CD14-positive monocyte (primary cell): Measurements from ENCODE around the gene LARP1. TPM values are rescaled to one million over a fixed set of nuclear protein-coding genes. Genes with fewer than 3 reads are reported as not detected.

Experiments
- DNase-seq, 3 donors: peaks; one replicate each; pipeline ENCODE4 v3.0.0-alpha.2; 2011 to 2022
- H2AFZ ChIP-seq: 2 replicates; pipeline ENCODE4 v1.6.0; 2012; ENCODE audit warnings: mild to moderate bottlenecking, low read depth, low read length, inconsistent platforms; ENCODE audit not compliant: insufficient read depth, poor library complexity, severe bottlenecking
- H3K27ac ChIP-seq, 2 donors: 1 replicate in 1 of 2; 2 replicates in 1 of 2; pipeline ENCODE4 v1.5.1; 2012 to 2013; ENCODE audit warnings: low read length in 2 of 2, control low read depth in 1 of 2, inconsistent platforms in 1 of 2, low read depth in 1 of 2, mild to moderate bottlenecking in 1 of 2
- H3K27me3 ChIP-seq, 2 donors: one replicate each; pipeline versions ENCODE4 v1.6.0 to v1.6.1; 2011 to 2013; ENCODE audit warnings: low read length in 2 of 2; ENCODE audit not compliant: control insufficient read depth in 2 of 2, insufficient read depth in 2 of 2
- H3K36me3 ChIP-seq, 2 donors: replicated peaks in 1 of 2; 1 replicate in 1 of 2; 2 replicates in 1 of 2; pipeline versions ENCODE4 v1.5.1 to v1.6.1; 2012 to 2013; ENCODE audit warnings: low read length in 2 of 2, control low read depth in 1 of 2, inconsistent platforms in 1 of 2, mild to moderate bottlenecking in 1 of 2; ENCODE audit not compliant: insufficient read depth in 2 of 2, control insufficient read depth in 1 of 2
- H3K4me1 ChIP-seq, 2 donors: 1 replicate in 1 of 2; 2 replicates in 1 of 2; pipeline versions ENCODE4 v1.5.1 to v1.6.1; 2012 to 2013; ENCODE audit warnings: low read length in 2 of 2, control low read depth in 1 of 2, inconsistent platforms in 1 of 2, mild to moderate bottlenecking in 1 of 2, moderate library complexity in 1 of 2; ENCODE audit not compliant: insufficient read depth in 2 of 2, control insufficient read depth in 1 of 2
- H3K4me2 ChIP-seq: replicated peaks from 2 replicates; pipeline ENCODE3; 2012; ENCODE audit warnings: low read length, moderate library complexity, mild to moderate bottlenecking; ENCODE audit not compliant: poor library complexity, severe bottlenecking; ENCODE audit errors: extremely low read depth
- H3K4me3 ChIP-seq, 3 experiments: fragments of 200-600 bp in 1 of 3; sonication (generic) in 1 of 3; replicated peaks in 1 of 3; 1 replicate in 2 of 3; 2 replicates in 1 of 3; pipeline ENCODE4 v1.5.1; 2011 to 2013; ENCODE audit warnings: low read length in 3 of 3, mild to moderate bottlenecking in 3 of 3, control low read depth in 2 of 3, low read depth in 2 of 3, inconsistent platforms in 1 of 3, moderate library complexity in 1 of 3
- H3K79me2 ChIP-seq: 2 replicates; pipeline ENCODE4 v1.6.0; 2012; ENCODE audit warnings: mild to moderate bottlenecking, control low read depth, inconsistent platforms, low read length, moderate library complexity; ENCODE audit not compliant: insufficient read depth
- H3K9ac ChIP-seq: 2 replicates; pipeline ENCODE4 v1.6.0; 2017; ENCODE audit warnings: low read length, mild to moderate bottlenecking; ENCODE audit not compliant: insufficient read depth, poor library complexity, severe bottlenecking
- H3K9me3 ChIP-seq, 2 donors: replicated peaks in 1 of 2; 1 replicate in 1 of 2; 2 replicates in 1 of 2; pipeline versions ENCODE4 v1.5.1 to v1.6.1; 2012 to 2013; ENCODE audit warnings: low read length in 2 of 2, control low read depth in 1 of 2; ENCODE audit not compliant: control insufficient read depth in 1 of 2, insufficient read depth in 1 of 2
- H4K20me1 ChIP-seq: 2 replicates; pipeline ENCODE4 v1.6.0; 2012; ENCODE audit warnings: mild to moderate bottlenecking, low read length, control low read depth, moderate library complexity; ENCODE audit not compliant: insufficient read depth
- H3K27ac Mint-ChIP-seq, 7 donors: one replicate each; pipeline ENCODE4 v1.8.0; 2020; ENCODE audit warnings: mild to moderate bottlenecking in 7 of 7, mixed read lengths in 7 of 7, moderate library complexity in 6 of 7, inconsistent platforms in 2 of 7
- H3K27me3 Mint-ChIP-seq, 3 donors: one replicate each; pipeline ENCODE4 v1.8.0; 2021 to 2022; ENCODE audit warnings: low read depth in 3 of 3, mild to moderate bottlenecking in 3 of 3, mixed read lengths in 3 of 3, moderate library complexity in 3 of 3, inconsistent platforms in 1 of 3
- H3K36me3 Mint-ChIP-seq, 2 donors: one replicate each; pipeline ENCODE4 v1.8.0; 2020; ENCODE audit warnings: mixed read lengths in 2 of 2, inconsistent platforms in 1 of 2, mild to moderate bottlenecking in 1 of 2
- H3K4me1 Mint-ChIP-seq: one replicate; pipeline ENCODE4 v1.8.0; 2020; ENCODE audit warnings: mild to moderate bottlenecking, mixed read lengths
- H3K4me3 Mint-ChIP-seq, 2 donors: one replicate each; pipeline ENCODE4 v1.8.0; 2020; ENCODE audit warnings: mild to moderate bottlenecking in 2 of 2, mixed read lengths in 2 of 2, moderate library complexity in 1 of 2
- H3K9me3 Mint-ChIP-seq, 7 donors: one replicate each; pipeline ENCODE4 v1.8.0; 2020 to 2022; ENCODE audit warnings: mixed read lengths in 7 of 7, mild to moderate bottlenecking in 6 of 7, moderate library complexity in 6 of 7, inconsistent platforms in 2 of 7
- whole genome bisulfite sequencing: methylation state at CpG from one replicate; pipeline ENCODE4 v1.1.5; 2013; ENCODE audit warnings: missing lambda C conversion rate; ENCODE audit not compliant: insufficient coverage; 5-methylcytosine and 5-hydroxymethylcytosine counted together
- intact Hi-C, 2 donors: fragments of 100-400 bp; cut with micrococcal nuclease; formaldehyde crosslinking; loops; one replicate each; pipeline versions ENCODE4 v1.15.0 to v1.15.1; 2023
- polyA plus RNA-seq, 3 donors: library from polyadenylated mRNA; depleted of rRNA in 1 of 3; unstranded in 2 of 3; stranded (reverse) in 1 of 3; fragments of 300-500 nt in 2 of 3; fragments of >200 nt in 1 of 3; fragmentation: Illumina TruSeq in 2 of 3; gene quantifications; 1 replicate in 2 of 3; 2 replicates in 1 of 3; pipeline ENCODE4 v1.2.3, GENCODE V29; 2012 to 2021
- TF ChIP-seq, protein P1 (sequence below): fragments of 200-600 bp; IDR thresholded peaks from one replicate; pipeline ENCODE4 v1.8.0; 2022; ENCODE audit warnings: antibody characterized with exemption, mild to moderate bottlenecking

Gene LARP1
- polyA plus RNA-seq, 3 donors = 4.7 to 55.0 (median 5.8) TPM

DNA sequence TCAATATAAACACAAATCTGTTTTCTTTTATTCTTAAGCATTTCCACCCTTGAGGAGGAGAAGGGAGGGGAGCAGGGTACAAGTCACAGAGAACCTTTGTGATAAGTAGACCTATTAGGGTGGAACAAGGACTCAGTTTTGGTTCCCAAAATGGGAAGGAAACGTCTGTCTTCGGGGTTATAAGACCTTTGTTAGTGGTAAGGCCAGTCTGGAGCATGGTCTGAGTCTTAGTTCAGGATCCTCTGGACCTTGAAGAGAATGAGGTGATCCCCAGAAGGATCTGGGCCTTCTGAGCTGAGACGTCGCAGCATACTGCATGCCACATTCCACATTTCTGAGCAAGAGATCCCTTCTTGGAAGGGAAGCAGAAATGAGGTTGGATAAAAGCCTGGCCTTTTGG lies 58.0 kb downstream of the LARP1 start:
- H2AFZ ChIP-seq = no peak overlapping the region

DNA sequence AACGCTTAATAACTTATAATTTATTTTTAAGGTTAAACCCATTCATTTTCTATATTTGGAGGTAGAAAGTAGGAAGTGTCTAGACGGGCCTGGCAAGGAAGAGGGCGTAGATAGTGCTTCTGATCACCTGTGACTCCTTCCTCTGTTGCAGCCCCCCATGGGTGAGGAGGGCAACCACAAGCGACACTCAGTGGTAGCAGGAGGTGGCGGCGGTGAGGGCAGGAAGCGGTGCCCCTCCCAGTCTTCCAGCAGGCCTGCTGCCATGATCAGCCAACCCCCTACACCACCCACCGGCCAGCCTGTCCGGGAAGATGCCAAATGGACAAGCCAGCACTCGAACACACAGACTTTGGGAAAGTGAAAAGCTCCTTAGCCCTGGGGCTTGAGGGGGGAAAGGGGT lies 58.6 kb downstream of the LARP1 start:
- H3K4me3 Mint-ChIP-seq = no peak overlapping the region
- TF ChIP-seq, protein P1, sequence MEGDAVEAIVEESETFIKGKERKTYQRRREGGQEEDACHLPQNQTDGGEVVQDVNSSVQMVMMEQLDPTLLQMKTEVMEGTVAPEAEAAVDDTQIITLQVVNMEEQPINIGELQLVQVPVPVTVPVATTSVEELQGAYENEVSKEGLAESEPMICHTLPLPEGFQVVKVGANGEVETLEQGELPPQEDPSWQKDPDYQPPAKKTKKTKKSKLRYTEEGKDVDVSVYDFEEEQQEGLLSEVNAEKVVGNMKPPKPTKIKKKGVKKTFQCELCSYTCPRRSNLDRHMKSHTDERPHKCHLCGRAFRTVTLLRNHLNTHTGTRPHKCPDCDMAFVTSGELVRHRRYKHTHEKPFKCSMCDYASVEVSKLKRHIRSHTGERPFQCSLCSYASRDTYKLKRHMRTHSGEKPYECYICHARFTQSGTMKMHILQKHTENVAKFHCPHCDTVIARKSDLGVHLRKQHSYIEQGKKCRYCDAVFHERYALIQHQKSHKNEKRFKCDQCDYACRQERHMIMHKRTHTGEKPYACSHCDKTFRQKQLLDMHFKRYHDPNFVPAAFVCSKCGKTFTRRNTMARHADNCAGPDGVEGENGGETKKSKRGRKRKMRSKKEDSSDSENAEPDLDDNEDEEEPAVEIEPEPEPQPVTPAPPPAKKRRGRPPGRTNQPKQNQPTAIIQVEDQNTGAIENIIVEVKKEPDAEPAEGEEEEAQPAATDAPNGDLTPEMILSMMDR = no peak
- intact Hi-C loops = loop anchor here (2.0 to 5.0 kb wide), 2 partner anchors 161 to 165 kb away; no protein-coding TSS in a partner anchor
- Histone ChIP-seq H2AFZ (no peak overlapping the region), H3K27me3 (no peaks in the 10 kb centered on the region), H3K79me2 (no peaks in the 10 kb centered on the region), H3K9ac (no peak overlapping the region), H3K27ac (peak overlapping the region in 1 of 2 donors; percentile 32), H3K4me2 (no peak overlapping the region), H3K4me1 (peaks cover 11 to 18% of the 10 kb centered on the region in 2 donors), H3K36me3 (peaks cover 85 to 95% of the 10 kb centered on the region in 2 donors), H3K4me3 (no peak overlapping the region), H4K20me1 (peaks cover 19% of the 10 kb centered on the region), H3K9me3 (no peaks in the 10 kb centered on the region)
- H3K36me3 Mint-ChIP-seq = peaks cover 61 to 92% of the 10 kb centered on the region in 2 donors
- no peak for DNase-seq
- H3K27me3 Mint-ChIP-seq = no peaks in the 10 kb centered on the region
- peak overlapping the region in 3 of 7 donors; percentile 32 to 71 (median 42) for H3K27ac Mint-ChIP-seq
- 52% methylated on average over 2 of the region's 10 CpGs for WGBS
- H3K9me3 Mint-ChIP-seq = no peaks in the 10 kb centered on the region
- peaks cover 19% of the 10 kb centered on the region for H3K4me1 Mint-ChIP-seq

More for the DNA sequence above, 58.0 kb downstream of the LARP1 start:
- peak overlapping the region in 1 of 2 donors; percentile 37 for H3K27ac ChIP-seq
- intact Hi-C loops = loop anchor here (2.0 to 5.0 kb wide), 2 partner anchors 161 to 164 kb away; no protein-coding TSS in a partner anchor
- TF ChIP-seq, protein P1 = no peak
- H3K27me3 ChIP-seq = no peaks in the 10 kb centered on the region
- H3K36me3 Mint-ChIP-seq = peaks cover 66 to 96% of the 10 kb centered on the region in 2 donors
- peaks cover 19% of the 10 kb centered on the region for H3K4me1 Mint-ChIP-seq
- H3K4me3 ChIP-seq = no peak overlapping the region
- no peak overlapping the region for H3K4me2 ChIP-seq
- no peaks in the 10 kb centered on the region for H3K9me3 Mint-ChIP-seq
- no peaks in the 10 kb centered on the region for H3K9me3 ChIP-seq
- peaks cover 11 to 18% of the 10 kb centered on the region in 2 donors for H3K4me1 ChIP-seq
- H4K20me1 ChIP-seq = peaks cover 22% of the 10 kb centered on the region
- no peak for DNase-seq
- no CpG with 5 or more reads among the region's 4 CpGs for WGBS
- H3K36me3 ChIP-seq = peaks cover 85 to 95% of the 10 kb centered on the region in 2 donors
- no peak overlapping the region for H3K4me3 Mint-ChIP-seq
- H3K9ac ChIP-seq = no peak overlapping the region
- peak overlapping the region in 2 of 7 donors; percentile 26 to 73 for H3K27ac Mint-ChIP-seq
- H3K27me3 Mint-ChIP-seq = no peaks in the 10 kb centered on the region
- no peaks in the 10 kb centered on the region for H3K79me2 ChIP-seq
